GM23248 (cell line): Measurements from ENCODE around the gene PNPLA2. TPM values are rescaled to one million over a fixed set of nuclear protein-coding genes. Genes with fewer than 3 reads are reported as not detected.

Source experiments
- DNase-seq: peaks from one replicate; pipeline ENCODE4 v3.0.0-alpha.2; 2015
- H2AFZ ChIP-seq: fragments of 200-600 bp; sonication (generic); 2 replicates; pipeline ENCODE4 v1.6.1; 2016; ENCODE audit warnings: antibody characterized with exemption
- H3F3A ChIP-seq: fragments of 200-600 bp; sonication (generic); 2 replicates; pipeline ENCODE4 v1.6.1; 2016; ENCODE audit warnings: mild to moderate bottlenecking, antibody characterized with exemption, mixed run types; ENCODE audit not compliant: insufficient read depth
- H3K27ac ChIP-seq: fragments of 200-600 bp; sonication (generic); 2 replicates; pipeline ENCODE4 v1.5.1; 2016; ENCODE audit warnings: mild to moderate bottlenecking
- H3K27me3 ChIP-seq: fragments of 200-600 bp; sonication (generic); replicated peaks from 2 replicates; pipeline ENCODE4 v1.6.1; 2016; ENCODE audit warnings: mild to moderate bottlenecking; ENCODE audit not compliant: insufficient read depth
- H3K36me3 ChIP-seq: fragments of 200-600 bp; sonication (generic); 2 replicates; pipeline ENCODE4 v1.6.1; 2016; ENCODE audit warnings: low read depth, mild to moderate bottlenecking
- H3K4me1 ChIP-seq: fragments of 200-600 bp; sonication (generic); 2 replicates; pipeline ENCODE4 v1.6.1; 2016; ENCODE audit warnings: mild to moderate bottlenecking; ENCODE audit not compliant: insufficient read depth
- H3K4me2 ChIP-seq: fragments of 200-600 bp; sonication (generic); one replicate; pipeline ENCODE4 v1.6.1; 2016; ENCODE audit warnings: mild to moderate bottlenecking; ENCODE audit not compliant: unreplicated experiment
- H3K4me3 ChIP-seq: fragments of 200-600 bp; sonication (generic); 2 replicates; pipeline ENCODE4 v1.5.1; 2016; ENCODE audit warnings: mild to moderate bottlenecking
- H3K79me2 ChIP-seq: fragments of 200-600 bp; sonication (generic); 2 replicates; pipeline ENCODE4 v1.6.1; 2016; ENCODE audit warnings: mild to moderate bottlenecking; ENCODE audit not compliant: insufficient read depth
- H3K9ac ChIP-seq: fragments of 200-600 bp; sonication (generic); 2 replicates; pipeline ENCODE4 v1.6.1; 2016; ENCODE audit warnings: mild to moderate bottlenecking
- H3K9me2 ChIP-seq: fragments of 200-600 bp; sonication (generic); 2 replicates; pipeline ENCODE4 v1.6.1; 2016; ENCODE audit warnings: mixed run types, mild to moderate bottlenecking, moderate library complexity; ENCODE audit not compliant: insufficient read depth
- H3K9me3 ChIP-seq: fragments of 200-600 bp; sonication (generic); one replicate; pipeline ENCODE4 v1.6.1; 2017; ENCODE audit warnings: low read depth
- H4K20me1 ChIP-seq: fragments of 200-600 bp; sonication (generic); 2 replicates; pipeline ENCODE4 v1.6.0; 2016; ENCODE audit not compliant: insufficient read depth
- EZH2 ChIP-seq: fragments of 200-600 bp; sonication (generic); IDR thresholded peaks from 2 replicates; pipeline ENCODE4 v1.6.1; 2018; ENCODE audit warnings: antibody characterized with exemption, mild to moderate bottlenecking; ENCODE audit not compliant: insufficient read depth, poor library complexity, severe bottlenecking
- EZH2phosphoT487 ChIP-seq: fragments of 200-600 bp; sonication (generic); IDR thresholded peaks from 2 replicates; pipeline ENCODE4 v1.6.1; 2018; ENCODE audit warnings: antibody characterized with exemption, moderate library complexity, mild to moderate bottlenecking, low read depth; ENCODE audit not compliant: insufficient read depth
- WGBS, 2 experiments: methylation state at CpG; one replicate each; pipeline ENCODE4 v1.1.6; 2015 to 2017; ENCODE audit warnings: low lambda C conversion rate in 2 of 2, low coverage in 1 of 2; ENCODE audit errors: missing lambda C conversion rate in 2 of 2; 5-methylcytosine and 5-hydroxymethylcytosine counted together
- in situ Hi-C: fragments of 300-500 bp; cut with MboI; formaldehyde crosslinking; loops from 2 replicates; pipeline ENCODE4 v1.15.0; 2020
- polyA plus RNA-seq: library from polyadenylated mRNA; unstranded; fragments of >200 nt; fragmentation: Nextera tagmentation; extraction: Ambion mirVana; gene quantifications from 2 replicates; pipeline ENCODE4 v1.2.1, GENCODE V29; 2016
- total RNA-seq: library from RNA; depleted of rRNA; stranded (reverse); fragments of >200 nt; shearing (Covaris generic); gene quantifications from 2 replicates; pipeline ENCODE4 v1.2.3, GENCODE V29; 2014

Gene PNPLA2
- total and polyA plus RNA-seq, 2 experiments from 2014 or later: 38.7 to 87.6 TPM

GRCh38 chr11:803467-803742, 15.3 kb upstream of the PNPLA2 start:
- H3K9ac ChIP-seq: no peak overlapping the region
- no peak overlapping the region for H3K27ac ChIP-seq
- no peaks in the 10 kb centered on the region for H3F3A ChIP-seq
- H3K9me2 ChIP-seq: no peaks in the 10 kb centered on the region
- H3K9me3 ChIP-seq: no peaks in the 10 kb centered on the region
- no peak overlapping the region for H3K4me2 ChIP-seq
- no peaks in the 10 kb centered on the region for H3K27me3 ChIP-seq
- H3K4me1 ChIP-seq: peaks cover 8% of the 10 kb centered on the region
- H3K79me2 ChIP-seq: peaks cover 18% of the 10 kb centered on the region
- no peaks in the 10 kb centered on the region for H4K20me1 ChIP-seq
- no peaks in the 10 kb centered on the region; the same call in 1 of the 2 replicates for H3K36me3 ChIP-seq
- H3K4me3 ChIP-seq: no peak overlapping the region
- in situ Hi-C loops: no loop called here
- no peak for DNase-seq
- no peak overlapping the region for H2AFZ ChIP-seq
- TF ChIP-seq EZH2phosphoT487: no peak
- TF ChIP-seq EZH2: no peak
- WGBS, 2 experiments: 89 to 93% methylated on average over 5 to 8 of the region's 8 CpGs

GRCh38 chr11:803770-804598, 14.7 kb upstream of the PNPLA2 start:
- Histone ChIP-seq H3K27me3 (no peaks in the 10 kb centered on the region), H3K9me3 (no peaks in the 10 kb centered on the region), H3K9me2 (no peaks in the 10 kb centered on the region), H3K4me1 (peaks cover 10% of the 10 kb centered on the region), H2AFZ (no peak overlapping the region; the same call in 1 of the 2 replicates), H3K79me2 (peaks cover 23% of the 10 kb centered on the region), H3K9ac (peak overlapping the region; percentile 80), H3K4me2 (peak overlapping the region; percentile 89), H3K27ac (no peak overlapping the region), H4K20me1 (no peaks in the 10 kb centered on the region), H3K4me3 (peak overlapping the region; percentile 73), H3F3A (no peaks in the 10 kb centered on the region), H3K36me3 (no peaks in the 10 kb centered on the region; the same call in 1 of the 2 replicates)
- TF ChIP-seq EZH2phosphoT487 (no peak), EZH2 (no peak)
- 60 to 64% methylated on average over 24 to 26 of the region's 26 CpGs for WGBS, 2 experiments
- in situ Hi-C loops: no loop called here
- DNase-seq: no peak

- Histone ChIP-seq H3K4me3 (peak overlapping the region; percentile 73), H3K27me3 (no peaks in the 10 kb centered on the region), H3K4me1 (peaks cover 10% of the 10 kb centered on the region), H4K20me1 (no peaks in the 10 kb centered on the region), H3F3A (no peaks in the 10 kb centered on the region), H3K9me3 (no peaks in the 10 kb centered on the region), H3K4me2 (peak overlapping the region; percentile 89), H3K27ac (no peak overlapping the region), H3K36me3 (no peaks in the 10 kb centered on the region; the same call in 1 of the 2 replicates), H3K9ac (peak overlapping the region; percentile 80), H2AFZ (peak overlapping the region; percentile 83), H3K9me2 (no peaks in the 10 kb centered on the region), H3K79me2 (peaks cover 23% of the 10 kb centered on the region)
- TF ChIP-seq EZH2phosphoT487 (no peak), EZH2 (no peak)
- DNase-seq: no peak
- in situ Hi-C loops: no loop called here
- WGBS, 2 experiments: 5 to 6% methylated on average over 18 of the region's 18 CpGs
These were observed 14.1 kb upstream of the PNPLA2 start for GRCh38 chr11:804599-804964.

- Histone ChIP-seq H3K9ac (peak overlapping the region; percentile 95), H3K27me3 (no peaks in the 10 kb centered on the region), H3K9me3 (no peaks in the 10 kb centered on the region), H2AFZ (peak overlapping the region; percentile 76), H3F3A (peaks cover 28% of the 10 kb centered on the region), H3K4me2 (peak overlapping the region; percentile 77), H3K4me1 (peaks cover 20% of the 10 kb centered on the region), H3K27ac (peak overlapping the region; percentile 98), H3K4me3 (peak overlapping the region; percentile 86), H4K20me1 (no peaks in the 10 kb centered on the region; the same call in 1 of the 2 replicates), H3K36me3 (peaks cover 19% of the 10 kb centered on the region), H3K79me2 (peaks cover 62% of the 10 kb centered on the region), H3K9me2 (no peaks in the 10 kb centered on the region)
- in situ Hi-C loops: no loop called here
- TF ChIP-seq EZH2 (no peak), EZH2phosphoT487 (no peak)
- WGBS, 2 experiments: 24 to 34% methylated on average over 30 to 36 of the region's 36 CpGs
- peak; percentile 61 for DNase-seq
These were observed 10.1 kb upstream of the PNPLA2 start for GRCh38 chr11:808427-809286.
